ENCODE results near the gene CFAP100.

DNA sequence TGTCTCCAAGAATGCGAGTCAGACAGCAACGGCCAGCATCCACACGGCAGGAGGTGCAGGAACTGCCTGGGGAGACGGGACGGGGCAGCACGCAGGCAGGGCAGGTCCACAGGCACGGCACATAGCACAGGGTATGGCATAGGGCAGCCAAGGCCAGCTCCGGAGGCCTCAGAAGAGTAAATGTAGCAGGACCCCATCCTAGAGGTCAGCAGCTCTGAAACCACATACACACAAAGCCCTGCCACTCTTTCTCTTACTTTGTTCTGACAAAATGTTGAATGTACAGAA is 54.1 kb downstream of the CFAP100 start:
- TF ChIP-seq, protein P1, sequence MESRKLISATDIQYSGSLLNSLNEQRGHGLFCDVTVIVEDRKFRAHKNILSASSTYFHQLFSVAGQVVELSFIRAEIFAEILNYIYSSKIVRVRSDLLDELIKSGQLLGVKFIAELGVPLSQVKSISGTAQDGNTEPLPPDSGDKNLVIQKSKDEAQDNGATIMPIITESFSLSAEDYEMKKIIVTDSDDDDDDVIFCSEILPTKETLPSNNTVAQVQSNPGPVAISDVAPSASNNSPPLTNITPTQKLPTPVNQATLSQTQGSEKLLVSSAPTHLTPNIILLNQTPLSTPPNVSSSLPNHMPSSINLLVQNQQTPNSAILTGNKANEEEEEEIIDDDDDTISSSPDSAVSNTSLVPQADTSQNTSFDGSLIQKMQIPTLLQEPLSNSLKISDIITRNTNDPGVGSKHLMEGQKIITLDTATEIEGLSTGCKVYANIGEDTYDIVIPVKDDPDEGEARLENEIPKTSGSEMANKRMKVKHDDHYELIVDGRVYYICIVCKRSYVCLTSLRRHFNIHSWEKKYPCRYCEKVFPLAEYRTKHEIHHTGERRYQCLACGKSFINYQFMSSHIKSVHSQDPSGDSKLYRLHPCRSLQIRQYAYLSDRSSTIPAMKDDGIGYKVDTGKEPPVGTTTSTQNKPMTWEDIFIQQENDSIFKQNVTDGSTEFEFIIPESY (IDR thresholded peaks at IDR 0.05; ENCODE audit: extremely low read depth, insufficient replicate concordance, low read length) = no peak
- TF ChIP-seq, protein P2, sequence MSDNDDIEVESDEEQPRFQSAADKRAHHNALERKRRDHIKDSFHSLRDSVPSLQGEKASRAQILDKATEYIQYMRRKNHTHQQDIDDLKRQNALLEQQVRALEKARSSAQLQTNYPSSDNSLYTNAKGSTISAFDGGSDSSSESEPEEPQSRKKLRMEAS (IDR thresholded peaks at IDR 0.05) = no peak
- TF ChIP-seq, protein P3, sequence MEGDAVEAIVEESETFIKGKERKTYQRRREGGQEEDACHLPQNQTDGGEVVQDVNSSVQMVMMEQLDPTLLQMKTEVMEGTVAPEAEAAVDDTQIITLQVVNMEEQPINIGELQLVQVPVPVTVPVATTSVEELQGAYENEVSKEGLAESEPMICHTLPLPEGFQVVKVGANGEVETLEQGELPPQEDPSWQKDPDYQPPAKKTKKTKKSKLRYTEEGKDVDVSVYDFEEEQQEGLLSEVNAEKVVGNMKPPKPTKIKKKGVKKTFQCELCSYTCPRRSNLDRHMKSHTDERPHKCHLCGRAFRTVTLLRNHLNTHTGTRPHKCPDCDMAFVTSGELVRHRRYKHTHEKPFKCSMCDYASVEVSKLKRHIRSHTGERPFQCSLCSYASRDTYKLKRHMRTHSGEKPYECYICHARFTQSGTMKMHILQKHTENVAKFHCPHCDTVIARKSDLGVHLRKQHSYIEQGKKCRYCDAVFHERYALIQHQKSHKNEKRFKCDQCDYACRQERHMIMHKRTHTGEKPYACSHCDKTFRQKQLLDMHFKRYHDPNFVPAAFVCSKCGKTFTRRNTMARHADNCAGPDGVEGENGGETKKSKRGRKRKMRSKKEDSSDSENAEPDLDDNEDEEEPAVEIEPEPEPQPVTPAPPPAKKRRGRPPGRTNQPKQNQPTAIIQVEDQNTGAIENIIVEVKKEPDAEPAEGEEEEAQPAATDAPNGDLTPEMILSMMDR (IDR thresholded peaks at IDR 0.05 in 2 of 3, conservative IDR thresholded peaks at IDR 0.05 in 1 of 3; ENCODE audit: borderline replicate concordance in 1 of 3, insufficient read depth in 1 of 3, low read depth in 2 of 3, low read length in 2 of 3) = no peak
- no peak for TF ChIP-seq POLR2A (IDR thresholded peaks at IDR 0.05; ENCODE audit: borderline replicate concordance, extremely low read depth, insufficient read depth, insufficient read length)
- no peak for TF ChIP-seq ZNF274 (IDR thresholded peaks at IDR 0.05; ENCODE audit: low read depth, low read length)
- TF ChIP-seq YY1 (IDR thresholded peaks at IDR 0.05; ENCODE audit: extremely low read depth, insufficient replicate concordance, low read depth, low read length) = no peak
- TF ChIP-seq CEBPB (IDR thresholded peaks at IDR 0.05; ENCODE audit: low read depth) = no peak
- TF ChIP-seq ZFX (IDR thresholded peaks at IDR 0.05) = no peak
- no peak for TF ChIP-seq EZH2 (IDR thresholded peaks at IDR 0.05)
- no peak for TF ChIP-seq POLR2AphosphoS5 (IDR thresholded peaks at IDR 0.05; ENCODE audit: low read depth, low read length)
- no peak for TF ChIP-seq EZH2phosphoT487 (IDR thresholded peaks at IDR 0.05; ENCODE audit: borderline replicate concordance)
